Measurements from ENCODE around the gene DUOX1.
"Not testable (repeated sequence)": the region's sequence is repeated elsewhere in the genome, so short reads cannot be mapped to it uniquely, and the experiment has no call there.

The DUOX1 gene

DNA sequence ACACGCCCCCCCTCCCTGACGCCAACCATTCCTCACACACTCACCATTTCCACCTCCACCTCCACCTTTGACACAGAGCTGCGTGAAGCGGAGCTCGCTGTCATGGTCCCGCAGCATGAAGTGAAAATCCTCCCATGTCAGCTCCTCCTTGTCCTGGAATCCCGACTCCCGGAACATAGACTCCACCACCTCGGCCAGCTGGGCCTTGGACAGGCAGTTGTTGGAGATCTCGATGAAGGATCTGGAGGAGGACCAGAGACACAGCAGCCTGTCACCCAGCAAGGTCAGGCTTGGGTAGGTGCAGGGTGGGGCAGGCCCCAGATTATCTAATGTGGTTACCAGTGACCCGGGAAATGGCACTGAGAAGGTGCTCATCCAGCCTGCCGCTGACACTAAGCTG lies 28.0 kb upstream of the DUOX1 start:
- H3K4me1 ChIP-seq (ENCODE audit: low read length), result no peaks in the 10 kb centered on the region
- H3K27ac ChIP-seq (ENCODE audit: low read length), result no peak overlapping the region
- no peak overlapping the region for H2AFZ ChIP-seq (ENCODE audit: low read depth, low read length)
- no peaks in the 10 kb centered on the region for H3K36me3 ChIP-seq (replicated peaks; ENCODE audit: low read depth, low read length)
- no peaks in the 10 kb centered on the region for H3K9me3 ChIP-seq (ENCODE audit: insufficient read depth, low read length)
- TF ChIP-seq, protein P1, sequence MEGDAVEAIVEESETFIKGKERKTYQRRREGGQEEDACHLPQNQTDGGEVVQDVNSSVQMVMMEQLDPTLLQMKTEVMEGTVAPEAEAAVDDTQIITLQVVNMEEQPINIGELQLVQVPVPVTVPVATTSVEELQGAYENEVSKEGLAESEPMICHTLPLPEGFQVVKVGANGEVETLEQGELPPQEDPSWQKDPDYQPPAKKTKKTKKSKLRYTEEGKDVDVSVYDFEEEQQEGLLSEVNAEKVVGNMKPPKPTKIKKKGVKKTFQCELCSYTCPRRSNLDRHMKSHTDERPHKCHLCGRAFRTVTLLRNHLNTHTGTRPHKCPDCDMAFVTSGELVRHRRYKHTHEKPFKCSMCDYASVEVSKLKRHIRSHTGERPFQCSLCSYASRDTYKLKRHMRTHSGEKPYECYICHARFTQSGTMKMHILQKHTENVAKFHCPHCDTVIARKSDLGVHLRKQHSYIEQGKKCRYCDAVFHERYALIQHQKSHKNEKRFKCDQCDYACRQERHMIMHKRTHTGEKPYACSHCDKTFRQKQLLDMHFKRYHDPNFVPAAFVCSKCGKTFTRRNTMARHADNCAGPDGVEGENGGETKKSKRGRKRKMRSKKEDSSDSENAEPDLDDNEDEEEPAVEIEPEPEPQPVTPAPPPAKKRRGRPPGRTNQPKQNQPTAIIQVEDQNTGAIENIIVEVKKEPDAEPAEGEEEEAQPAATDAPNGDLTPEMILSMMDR (IDR thresholded peaks at IDR 0.05; ENCODE audit: low read depth, low read length), result no peak
- TF ChIP-seq EZH2phosphoT487 (IDR thresholded peaks at IDR 0.05; ENCODE audit: low read depth), result no peak
- H3K9ac ChIP-seq (ENCODE audit: low read length), result no peak overlapping the region
- H3K4me3 ChIP-seq (ENCODE audit: low read length), result no peak overlapping the region
- H4K20me1 ChIP-seq (ENCODE audit: insufficient read depth, low read length), result no peaks in the 10 kb centered on the region
- no peaks in the 10 kb centered on the region for H3K79me2 ChIP-seq (ENCODE audit: low read length)
- no peak overlapping the region for H3K4me2 ChIP-seq (ENCODE audit: low read length)
- H3K27me3 ChIP-seq (ENCODE audit: low read depth, low read length), result no peaks in the 10 kb centered on the region

DNA sequence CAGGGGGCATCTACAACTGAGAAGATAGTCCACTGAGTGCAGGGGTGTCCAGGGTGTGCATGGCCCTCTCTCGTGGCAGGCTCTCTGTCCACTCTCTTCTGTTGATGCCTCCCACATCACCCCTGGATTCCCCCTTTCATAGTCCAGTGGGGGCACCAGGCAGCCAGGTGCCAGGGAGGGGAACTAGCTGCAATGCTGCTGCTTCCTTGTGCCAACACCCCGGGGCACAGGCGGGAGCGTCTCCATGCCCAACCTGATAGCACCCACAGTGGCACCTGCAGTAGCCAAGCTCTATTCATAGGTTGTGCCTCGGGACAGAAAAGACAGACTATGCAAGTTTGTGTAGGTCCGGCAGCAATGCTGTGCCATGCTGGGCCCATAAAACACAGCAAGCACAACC lies 27.6 kb upstream of the DUOX1 start:
- H3K79me2 ChIP-seq (ENCODE audit: low read length), result no peaks in the 10 kb centered on the region
- no peak overlapping the region for H3K27ac ChIP-seq (ENCODE audit: low read length)
- H4K20me1 ChIP-seq (ENCODE audit: insufficient read depth, low read length), result no peaks in the 10 kb centered on the region
- no peaks in the 10 kb centered on the region for H3K4me1 ChIP-seq (ENCODE audit: low read length)
- TF ChIP-seq, protein P1 (IDR thresholded peaks at IDR 0.05; ENCODE audit: low read depth, low read length), result no peak
- TF ChIP-seq EZH2phosphoT487 (IDR thresholded peaks at IDR 0.05; ENCODE audit: low read depth), result no peak
- H3K27me3 ChIP-seq (ENCODE audit: low read depth, low read length), result no peaks in the 10 kb centered on the region
- no peaks in the 10 kb centered on the region for H3K36me3 ChIP-seq (replicated peaks; ENCODE audit: low read depth, low read length)
- H3K9me3 ChIP-seq (ENCODE audit: insufficient read depth, low read length), result no peaks in the 10 kb centered on the region
- H2AFZ ChIP-seq (ENCODE audit: low read depth, low read length), result no peak overlapping the region
- no peak overlapping the region for H3K4me3 ChIP-seq (ENCODE audit: low read length)
- no peak overlapping the region for H3K9ac ChIP-seq (ENCODE audit: low read length)
- H3K4me2 ChIP-seq (ENCODE audit: low read length), result no peak overlapping the region

DNA sequence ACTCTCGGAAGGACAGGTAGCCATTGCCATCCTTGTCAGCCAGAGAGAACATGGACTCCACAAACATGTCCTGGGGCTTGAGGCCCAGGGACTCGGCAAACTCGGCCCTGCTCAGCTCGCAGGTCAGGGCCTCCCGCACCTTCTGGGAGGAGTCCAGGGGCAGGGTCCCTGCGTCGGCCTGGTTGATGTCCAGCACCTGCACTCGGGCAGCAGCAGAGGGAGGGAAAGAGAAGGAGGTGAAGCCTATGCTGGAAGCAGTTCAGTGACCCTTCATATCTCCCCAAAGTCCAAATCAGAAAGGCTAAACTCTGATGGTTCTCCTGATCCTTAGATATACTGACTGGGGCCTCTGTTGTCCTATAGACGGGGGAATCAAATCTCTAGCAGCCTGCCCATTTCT lies 25.6 kb upstream of the DUOX1 start:
- H3K4me1 ChIP-seq (ENCODE audit: low read length); H2AFZ ChIP-seq (ENCODE audit: low read depth, low read length); H3K36me3 ChIP-seq (replicated peaks; ENCODE audit: low read depth, low read length); H4K20me1 ChIP-seq (ENCODE audit: insufficient read depth, low read length); H3K27me3 ChIP-seq (ENCODE audit: low read depth, low read length); H3K4me2 ChIP-seq (ENCODE audit: low read length); H3K9me3 ChIP-seq (ENCODE audit: insufficient read depth, low read length); H3K27ac ChIP-seq (ENCODE audit: low read length); H3K79me2 ChIP-seq (ENCODE audit: low read length); H3K4me3 ChIP-seq (ENCODE audit: low read length); H3K9ac ChIP-seq (ENCODE audit: low read length): not testable (repeated sequence)

DNA sequence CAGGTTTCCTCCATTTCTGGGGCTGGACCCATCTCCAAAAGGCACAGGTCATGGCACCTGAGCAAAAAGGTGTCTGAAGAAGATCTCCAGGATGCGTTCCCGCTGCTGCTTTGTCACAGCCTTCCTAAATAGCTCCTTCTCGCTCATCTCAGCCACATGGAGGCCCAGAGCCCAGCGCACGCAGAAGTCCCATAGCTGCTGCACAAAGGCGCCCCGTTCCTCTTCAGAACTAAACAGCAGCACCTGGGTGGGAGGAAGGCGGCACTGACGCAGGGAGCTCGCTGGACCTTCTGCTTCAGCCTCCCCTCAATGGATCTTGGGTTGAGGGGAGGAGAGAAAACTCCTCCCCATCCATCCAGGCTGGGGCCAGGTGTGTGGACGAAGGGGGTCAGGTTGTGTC lies 24.2 kb upstream of the DUOX1 start:
- no peaks in the 10 kb centered on the region for H4K20me1 ChIP-seq (ENCODE audit: insufficient read depth, low read length)
- no peaks in the 10 kb centered on the region for H3K27me3 ChIP-seq (ENCODE audit: low read depth, low read length)
- no peak overlapping the region for H2AFZ ChIP-seq (ENCODE audit: low read depth, low read length)
- H3K4me2 ChIP-seq (ENCODE audit: low read length), result no peak overlapping the region
- H3K9me3 ChIP-seq (ENCODE audit: insufficient read depth, low read length), result no peaks in the 10 kb centered on the region
- no peaks in the 10 kb centered on the region for H3K79me2 ChIP-seq (ENCODE audit: low read length)
- H3K4me1 ChIP-seq (ENCODE audit: low read length), result no peaks in the 10 kb centered on the region
- no peak overlapping the region for H3K4me3 ChIP-seq (ENCODE audit: low read length)
- H3K9ac ChIP-seq (ENCODE audit: low read length), result no peak overlapping the region
- H3K36me3 ChIP-seq (replicated peaks; ENCODE audit: low read depth, low read length), result no peaks in the 10 kb centered on the region
- H3K27ac ChIP-seq (ENCODE audit: low read length), result no peak overlapping the region
- TF ChIP-seq, protein P1 (IDR thresholded peaks at IDR 0.05; ENCODE audit: low read depth, low read length), result no peak
- TF ChIP-seq EZH2phosphoT487 (IDR thresholded peaks at IDR 0.05; ENCODE audit: low read depth), result no peak
